ENCODE measurements around the gene PCDHGA5. TPM values are rescaled to one million over a fixed set of nuclear protein-coding genes. Genes with fewer than 3 reads are reported as not detected.
A peak's percentile ranks its signal among the peaks of the same experiment; 100 is the strongest.
"Not testable (repeated sequence)": the region's sequence is repeated elsewhere in the genome, so short reads cannot be mapped to it uniquely, and the experiment has no call there.

The PCDHGA5 gene
- total RNA-seq, 1 experiment from 2014 or later = 1.3 TPM

GRCh38 chr5:141338538-141339306 lies 25.2 kb upstream of the PCDHGA5 start, which contains the start of gene PCDHGA2:
Gene PCDHGA2 (plus strand): TSS chr5:141338760.
- Histone ChIP-seq H3T11ph (ENCODE audit: low read length) (no peak within 1 kb of the TSS), H2AFZ (ENCODE audit: low read length) (no peak within 1 kb of the TSS), H2BK15ac (ENCODE audit: low read depth, low read length) (no peak within 1 kb of the TSS), H3K79me2 (ENCODE audit: insufficient read depth, low read length) (no peaks in the 10 kb centered on the region), H3K27me3 (ENCODE audit: insufficient read depth, low read length) (no peaks in the 10 kb centered on the region), H3K23ac (ENCODE audit: insufficient read length, low read depth, low read length) (no peak within 1 kb of the TSS), H2BK12ac (ENCODE audit: insufficient read length, low read depth, low read length) (no peak within 1 kb of the TSS), H3K9ac (ENCODE audit: extremely low read depth, insufficient read length, low read length) (no peak within 1 kb of the TSS), H3K27ac (ENCODE audit: insufficient read length, low read depth, low read length) (no peak within 1 kb of the TSS), H3K23me2 (ENCODE audit: insufficient read length, low read depth, low read length, poor library complexity, severe bottlenecking) (no peaks in the 10 kb centered on the region), H4K20me1 (ENCODE audit: control insufficient read depth, insufficient read depth, insufficient read length) (no peaks in the 10 kb centered on the region), H4K5ac (ENCODE audit: insufficient read length, low read depth, low read length) (no peak within 1 kb of the TSS), H2BK5ac (ENCODE audit: insufficient read length, low read length) (no peak within 1 kb of the TSS), H3K4ac (ENCODE audit: low read depth, low read length) (no peak within 1 kb of the TSS), H3K9me3 (ENCODE audit: control insufficient read depth, low read depth, low read length) (peaks cover 17% of the 10 kb centered on the region), H3K56ac (ENCODE audit: insufficient read length, low read depth, low read length) (no peak within 1 kb of the TSS), H3K18ac (ENCODE audit: insufficient read length, low read depth, low read length) (no peak within 1 kb of the TSS), H2AK5ac (ENCODE audit: insufficient read length, low read length) (no peak within 1 kb of the TSS), H3K14ac (ENCODE audit: insufficient read depth, low read length) (no peak within 1 kb of the TSS), H3K4me2 (ENCODE audit: insufficient read depth, insufficient read length, low read length) (no peak within 1 kb of the TSS), H4K8ac (replicated peaks; ENCODE audit: insufficient read length, low read depth, low read length) (no peak within 1 kb of the TSS), H3K4me1 (ENCODE audit: insufficient read depth, low read length) (no peaks in the 10 kb centered on the region), H2BK120ac (ENCODE audit: low read depth, low read length, poor library complexity, severe bottlenecking) (no peak within 1 kb of the TSS), H2BK20ac (ENCODE audit: low read depth, low read length, poor library complexity, severe bottlenecking) (no peak within 1 kb of the TSS), H4K91ac (ENCODE audit: insufficient read length, low read depth, low read length) (no peak within 1 kb of the TSS), H3K79me1 (ENCODE audit: insufficient read depth, low read depth, low read length, poor library complexity, severe bottlenecking) (no peaks in the 10 kb centered on the region)
- no peak within 1 kb of the TSS for H3K27ac Mint-ChIP-seq
- H3K4me1 Mint-ChIP-seq = peaks cover 2 to 4% of the 10 kb centered on the region in 2 experiments; a peak in 2 of 4 replicates
- DNase-seq = peak; percentile 62
- H3K36me3 Mint-ChIP-seq (ENCODE audit: insufficient read depth in 1 of 3, low read depth in 3 of 3) = peaks cover 9 to 25% (median 20%) of the 10 kb centered on the region in 3 experiments
- peak; percentile 68 for TF ChIP-seq CTCF (conservative IDR thresholded peaks at IDR 0.05)
- peaks cover 10% of the 10 kb centered on the region for H3K27me3 Mint-ChIP-seq (ENCODE audit: low read depth)
- no peak within 1 kb of the TSS for H3K4me3 Mint-ChIP-seq
- H3K9me3 Mint-ChIP-seq = peaks cover 54 to 75% of the 10 kb centered on the region in 2 experiments
- WGBS (ENCODE audit: extremely low coverage, insufficient read length, low lambda C conversion rate) = no CpG with 5 or more reads among the region's 27 CpGs

- not testable (repeated sequence) for H3K14ac ChIP-seq (ENCODE audit: insufficient read depth, low read length); H2AFZ ChIP-seq (ENCODE audit: low read length); H3K18ac ChIP-seq (ENCODE audit: insufficient read length, low read depth, low read length); H2BK20ac ChIP-seq (ENCODE audit: low read depth, low read length, poor library complexity, severe bottlenecking); H3K27me3 ChIP-seq (ENCODE audit: insufficient read depth, low read length); H3K23ac ChIP-seq (ENCODE audit: insufficient read length, low read depth, low read length); H3K4me1 ChIP-seq (ENCODE audit: insufficient read depth, low read length); H4K20me1 ChIP-seq (ENCODE audit: control insufficient read depth, insufficient read depth, insufficient read length); H3K9ac ChIP-seq (ENCODE audit: extremely low read depth, insufficient read length, low read length); DNase-seq; H2AK5ac ChIP-seq (ENCODE audit: insufficient read length, low read length); H3K4ac ChIP-seq (ENCODE audit: low read depth, low read length); H3K27ac ChIP-seq (ENCODE audit: insufficient read length, low read depth, low read length); H2BK15ac ChIP-seq (ENCODE audit: low read depth, low read length); H3K56ac ChIP-seq (ENCODE audit: insufficient read length, low read depth, low read length); H3K79me2 ChIP-seq (ENCODE audit: insufficient read depth, low read length); H3K4me3 Mint-ChIP-seq; H3T11ph ChIP-seq (ENCODE audit: low read length); H3K27ac Mint-ChIP-seq; H3K4me1 Mint-ChIP-seq; H4K91ac ChIP-seq (ENCODE audit: insufficient read length, low read depth, low read length); H4K5ac ChIP-seq (ENCODE audit: insufficient read length, low read depth, low read length); H4K8ac ChIP-seq (replicated peaks; ENCODE audit: insufficient read length, low read depth, low read length); H2BK120ac ChIP-seq (ENCODE audit: low read depth, low read length, poor library complexity, severe bottlenecking); H2BK12ac ChIP-seq (ENCODE audit: insufficient read length, low read depth, low read length); H3K79me1 ChIP-seq (ENCODE audit: insufficient read depth, low read depth, low read length, poor library complexity, severe bottlenecking); H3K4me2 ChIP-seq (ENCODE audit: insufficient read depth, insufficient read length, low read length); H3K23me2 ChIP-seq (ENCODE audit: insufficient read length, low read depth, low read length, poor library complexity, severe bottlenecking); H2BK5ac ChIP-seq (ENCODE audit: insufficient read length, low read length)
- peaks cover 25% of the 10 kb centered on the region for H3K9me3 ChIP-seq (ENCODE audit: control insufficient read depth, low read depth, low read length)
- H3K9me3 Mint-ChIP-seq = peaks cover 63 to 76% of the 10 kb centered on the region in 2 experiments
- WGBS (ENCODE audit: extremely low coverage, insufficient read length, low lambda C conversion rate) = no CpG with 5 or more reads among the region's 45 CpGs
- peaks cover 12% of the 10 kb centered on the region for H3K27me3 Mint-ChIP-seq (ENCODE audit: low read depth)
- peaks cover 17 to 42% (median 33%) of the 10 kb centered on the region in 3 experiments for H3K36me3 Mint-ChIP-seq (ENCODE audit: insufficient read depth in 1 of 3, low read depth in 3 of 3)
Observed at GRCh38 chr5:141340781-141341354, 23.1 kb upstream of the PCDHGA5 start.
